Natural killer cell (primary cell): ENCODE results near the gene MPPED1. TPM values are rescaled to one million over a fixed set of nuclear protein-coding genes. Genes with fewer than 3 reads are reported as not detected.

Experiments
- ATAC-seq, 3 donors: fragments of 150-1000 bp in 2 of 3; fragments of 200-7000 bp in 1 of 3; cut with Tn5 transposase; 1 replicate in 1 of 3; 2 replicates in 2 of 3; pipeline ENCODE4 v1.10.0; 2021; ENCODE audit warnings: mild to moderate bottlenecking in 2 of 3, moderate library complexity in 2 of 3
- DNase-seq, 2 donors: peaks; one replicate each; pipeline versions ENCODE4 v3.0.0 to v3.0.0-alpha.2; 2013 to 2021; ENCODE audit warnings: mixed read lengths in 1 of 2
- H3K27ac ChIP-seq: one replicate; pipeline ENCODE4 v1.5.1; 2013; ENCODE audit warnings: mild to moderate bottlenecking, low read length
- H3K27me3 ChIP-seq: one replicate; pipeline ENCODE4 v1.6.1; 2013; ENCODE audit warnings: low read length; ENCODE audit not compliant: control insufficient read depth, insufficient read depth
- H3K36me3 ChIP-seq: one replicate; pipeline ENCODE4 v1.6.1; 2013; ENCODE audit warnings: low read length; ENCODE audit not compliant: control insufficient read depth, insufficient read depth
- H3K4me1 ChIP-seq: one replicate; pipeline ENCODE4 v1.6.1; 2013; ENCODE audit warnings: low read length; ENCODE audit not compliant: control insufficient read depth, insufficient read depth
- H3K4me3 ChIP-seq: one replicate; pipeline ENCODE4 v1.5.1; 2013; ENCODE audit warnings: low read length
- H3K9me3 ChIP-seq: one replicate; pipeline ENCODE4 v1.6.1; 2013; ENCODE audit warnings: low read length; ENCODE audit not compliant: control insufficient read depth, insufficient read depth
- H3K27ac Mint-ChIP-seq, 2 donors: one replicate each; pipeline ENCODE4 v1.8.0; 2022; ENCODE audit warnings: mild to moderate bottlenecking in 2 of 2, mixed read lengths in 2 of 2, moderate library complexity in 1 of 2
- H3K27me3 Mint-ChIP-seq, 2 donors: one replicate each; pipeline ENCODE4 v1.8.0; 2022; ENCODE audit warnings: low read depth in 2 of 2, mixed read lengths in 2 of 2
- H3K36me3 Mint-ChIP-seq: one replicate; pipeline ENCODE4 v1.8.0; 2022; ENCODE audit warnings: mixed read lengths
- H3K4me1 Mint-ChIP-seq, 2 donors: one replicate each; pipeline ENCODE4 v1.8.0; 2022; ENCODE audit warnings: mixed read lengths in 2 of 2
- H3K4me3 Mint-ChIP-seq: one replicate; pipeline ENCODE4 v1.8.0; 2022; ENCODE audit warnings: mild to moderate bottlenecking, moderate library complexity, mixed read lengths
- H3K9me3 Mint-ChIP-seq, 2 donors: one replicate each; pipeline ENCODE4 v1.8.0; 2022; ENCODE audit warnings: mixed read lengths in 2 of 2
- WGBS: methylation state at CpG from one replicate; pipeline ENCODE4 v1.1.7; 2013; ENCODE audit warnings: missing lambda C conversion rate; ENCODE audit not compliant: insufficient coverage; 5-methylcytosine and 5-hydroxymethylcytosine counted together
- intact Hi-C: fragments of 100-400 bp; cut with micrococcal nuclease; formaldehyde crosslinking; loops from one replicate; pipeline ENCODE4 v1.14.2; 2022
- total RNA-seq, 4 donors: library from RNA; stranded (reverse); fragments of 120-200 nt in 1 of 4; gene quantifications; one replicate each; pipeline versions ENCODE4 v1.2.3 to v1.2.4, GENCODE V29; 2013 to 2022
- TF ChIP-seq, protein P1 (sequence below): fragments of 200-600 bp; IDR thresholded peaks from one replicate; pipeline ENCODE4 v1.8.0; 2022; ENCODE audit warnings: antibody characterized with exemption

MPPED1 gene
- total RNA-seq, 3 donors from 2014 or later (not counting 1 experiment from before 2014, with no cell fraction given): not detected

DNA sequence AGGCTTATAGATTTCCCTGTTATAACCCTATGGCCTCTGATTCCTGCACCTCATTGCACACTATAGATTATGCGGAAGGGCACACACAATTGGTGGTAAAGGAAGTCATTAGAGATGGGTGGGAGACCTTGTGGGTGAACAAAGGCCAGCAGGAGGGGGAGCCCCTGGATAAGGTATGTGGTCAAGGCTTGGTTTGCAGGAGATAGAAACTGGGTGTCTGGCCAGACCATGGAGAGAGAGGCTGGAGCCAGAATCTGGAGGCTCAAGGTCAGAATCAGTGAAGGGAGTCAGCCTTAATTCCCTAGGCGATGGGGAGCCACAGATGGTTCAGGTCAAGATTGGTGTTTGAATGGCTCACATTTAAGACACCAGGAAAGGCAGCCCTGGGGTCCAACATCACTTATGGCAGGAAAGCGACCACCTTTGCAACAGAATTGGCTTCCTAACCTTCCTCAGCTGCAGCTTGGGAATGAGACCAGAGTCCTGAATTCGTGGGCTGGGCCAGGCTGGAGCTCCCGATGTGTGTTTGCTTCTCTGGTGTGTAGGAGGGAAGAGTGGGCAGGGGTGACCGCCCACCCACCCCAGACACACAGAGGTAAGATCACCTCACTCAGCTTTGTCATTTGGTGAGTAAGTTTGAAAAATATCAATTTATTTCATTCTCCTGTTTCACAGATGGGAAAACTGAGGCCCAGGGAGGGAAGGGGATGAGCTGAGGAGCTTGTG, 45.9 kb upstream of the MPPED1 start:
- H3K27me3 Mint-ChIP-seq: peaks cover 34 to 41% of the 10 kb centered on the region in 2 donors
- TF ChIP-seq, protein P1, sequence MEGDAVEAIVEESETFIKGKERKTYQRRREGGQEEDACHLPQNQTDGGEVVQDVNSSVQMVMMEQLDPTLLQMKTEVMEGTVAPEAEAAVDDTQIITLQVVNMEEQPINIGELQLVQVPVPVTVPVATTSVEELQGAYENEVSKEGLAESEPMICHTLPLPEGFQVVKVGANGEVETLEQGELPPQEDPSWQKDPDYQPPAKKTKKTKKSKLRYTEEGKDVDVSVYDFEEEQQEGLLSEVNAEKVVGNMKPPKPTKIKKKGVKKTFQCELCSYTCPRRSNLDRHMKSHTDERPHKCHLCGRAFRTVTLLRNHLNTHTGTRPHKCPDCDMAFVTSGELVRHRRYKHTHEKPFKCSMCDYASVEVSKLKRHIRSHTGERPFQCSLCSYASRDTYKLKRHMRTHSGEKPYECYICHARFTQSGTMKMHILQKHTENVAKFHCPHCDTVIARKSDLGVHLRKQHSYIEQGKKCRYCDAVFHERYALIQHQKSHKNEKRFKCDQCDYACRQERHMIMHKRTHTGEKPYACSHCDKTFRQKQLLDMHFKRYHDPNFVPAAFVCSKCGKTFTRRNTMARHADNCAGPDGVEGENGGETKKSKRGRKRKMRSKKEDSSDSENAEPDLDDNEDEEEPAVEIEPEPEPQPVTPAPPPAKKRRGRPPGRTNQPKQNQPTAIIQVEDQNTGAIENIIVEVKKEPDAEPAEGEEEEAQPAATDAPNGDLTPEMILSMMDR: no peak
- no peaks in the 10 kb centered on the region for H3K36me3 Mint-ChIP-seq
- intact Hi-C loops: no loop called here
- H3K27ac Mint-ChIP-seq: no peak overlapping the region
- Histone ChIP-seq H3K36me3 (no peaks in the 10 kb centered on the region), H3K4me3 (no peak overlapping the region), H3K4me1 (no peaks in the 10 kb centered on the region), H3K27ac (no peak overlapping the region), H3K27me3 (peaks cover 3% of the 10 kb centered on the region), H3K9me3 (no peaks in the 10 kb centered on the region)
- WGBS: 80% methylated on average over 4 of the region's 6 CpGs
- no peak overlapping the region for H3K4me3 Mint-ChIP-seq
- no peaks in the 10 kb centered on the region for H3K9me3 Mint-ChIP-seq
- no peak for ATAC-seq
- no peak for DNase-seq
- no peaks in the 10 kb centered on the region for H3K4me1 Mint-ChIP-seq

DNA sequence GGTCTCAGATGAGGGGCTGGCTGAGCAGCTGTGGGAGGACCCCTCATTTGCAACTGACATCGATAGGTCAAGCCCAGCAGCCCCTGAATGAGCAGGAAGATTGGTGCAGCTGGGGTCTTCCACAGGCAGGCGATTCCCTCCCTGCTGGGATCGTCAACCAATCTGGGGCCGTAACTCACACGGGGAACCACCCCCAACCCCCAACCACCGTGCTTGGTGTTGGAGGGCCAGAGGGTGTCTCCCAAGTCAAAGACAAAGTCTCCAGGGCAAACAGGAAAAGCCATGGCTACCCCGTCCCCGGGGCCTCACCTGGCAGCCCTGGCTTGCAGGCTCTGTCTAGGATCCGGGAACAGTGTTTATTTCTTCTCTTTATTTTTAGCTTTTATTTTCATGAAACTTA, 41.8 kb upstream of the MPPED1 start:
- Mint-ChIP-seq H3K4me3 (no peak overlapping the region), H3K4me1 (no peaks in the 10 kb centered on the region), H3K27me3 (peaks cover 53 to 79% of the 10 kb centered on the region in 2 donors), H3K9me3 (peaks cover 0 to 5% of the 10 kb centered on the region in 2 donors), H3K36me3 (peaks cover 8% of the 10 kb centered on the region), H3K27ac (no peak overlapping the region)
- no peak overlapping the region for H3K4me3 ChIP-seq
- H3K4me1 ChIP-seq: no peaks in the 10 kb centered on the region
- no peak for ATAC-seq
- DNase-seq: no peak
- WGBS: 47% methylated on average over 9 of the region's 9 CpGs
- no peak overlapping the region for H3K27ac ChIP-seq
- no peaks in the 10 kb centered on the region for H3K36me3 ChIP-seq
- TF ChIP-seq, protein P1: no peak
- H3K9me3 ChIP-seq: peaks cover 9% of the 10 kb centered on the region
- intact Hi-C loops: no loop called here
- H3K27me3 ChIP-seq: peaks cover 25% of the 10 kb centered on the region

DNA sequence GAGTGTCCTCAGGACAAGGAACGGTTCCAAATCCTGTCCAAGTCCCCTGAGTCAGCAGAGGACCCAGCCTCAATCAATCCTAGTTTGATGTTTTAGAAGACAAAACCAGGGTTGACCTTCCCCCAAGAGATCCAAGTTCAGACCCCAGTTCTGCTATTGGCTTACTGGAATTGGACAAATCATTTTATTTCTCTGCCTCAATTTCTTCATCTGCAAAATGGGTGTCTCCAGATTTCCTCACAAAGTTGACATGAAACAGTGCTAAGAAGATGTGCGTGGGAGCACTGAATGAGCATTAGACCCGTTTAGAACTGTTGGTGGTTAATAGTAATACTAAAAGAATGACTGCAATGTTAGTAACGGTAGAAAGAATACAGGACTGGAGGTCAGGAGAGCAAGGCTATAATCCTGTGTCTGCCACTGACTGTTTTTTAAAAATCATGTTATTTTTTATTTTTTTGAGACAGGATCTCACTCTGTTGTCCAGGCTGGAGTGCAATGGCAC, 35.8 kb upstream of the MPPED1 start:
- peaks cover 44% of the 10 kb centered on the region for H3K27me3 ChIP-seq
- intact Hi-C loops: no loop called here
- peaks cover 27 to 31% of the 10 kb centered on the region in 2 donors for H3K4me1 Mint-ChIP-seq
- WGBS: 73% methylated on average over 4 of the region's 4 CpGs
- TF ChIP-seq, protein P1: no peak
- H3K27ac ChIP-seq: no peak overlapping the region
- peaks cover 30% of the 10 kb centered on the region for H3K4me1 ChIP-seq
- H3K27me3 Mint-ChIP-seq: peaks cover 69 to 92% of the 10 kb centered on the region in 2 donors
- H3K9me3 Mint-ChIP-seq: peaks cover 0 to 7% of the 10 kb centered on the region in 2 donors
- H3K4me3 Mint-ChIP-seq: no peak overlapping the region
- peaks cover 12% of the 10 kb centered on the region for H3K9me3 ChIP-seq
- H3K36me3 Mint-ChIP-seq: peaks cover 8% of the 10 kb centered on the region
- H3K36me3 ChIP-seq: no peaks in the 10 kb centered on the region
- H3K4me3 ChIP-seq: no peak overlapping the region
- no peak overlapping the region for H3K27ac Mint-ChIP-seq
- no peak for DNase-seq
- no peak for ATAC-seq
